Measurements from ENCODE around the gene C4orf46.

DNA sequence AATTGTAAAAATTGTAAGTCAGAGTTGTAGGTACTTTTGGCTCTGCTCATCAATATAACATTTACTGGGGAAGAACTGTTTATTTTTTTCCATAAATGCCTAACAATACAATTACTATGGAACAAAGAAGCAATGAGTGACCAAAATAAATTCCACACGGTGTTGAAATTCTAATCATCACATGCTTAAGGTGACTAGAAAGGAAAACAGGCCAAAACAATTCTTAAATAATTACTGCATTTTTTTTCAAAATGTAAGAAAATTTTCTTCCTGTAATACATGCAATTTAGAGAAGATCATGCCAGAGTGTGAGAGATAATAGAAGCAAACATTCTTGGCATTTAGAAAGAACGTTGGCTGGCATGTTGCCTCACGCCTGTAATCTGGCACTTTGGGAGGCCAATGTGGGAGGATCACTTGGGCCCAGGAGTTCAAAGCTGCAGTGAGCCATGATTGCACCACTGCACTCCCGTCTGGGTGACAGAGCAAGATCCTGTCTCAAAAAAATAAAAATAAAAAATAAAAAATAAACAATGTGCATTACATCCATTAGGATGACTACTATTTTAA is 22.5 kb downstream of the C4orf46 start:
- TF ChIP-seq POLR2AphosphoS5 (IDR thresholded peaks at IDR 0.05; ENCODE audit: insufficient read depth, low read depth, low read length) (no peak), POLR2A (IDR thresholded peaks at IDR 0.05; ENCODE audit: low read depth, low read length) (no peak)
- TF ChIP-seq, protein P1, sequence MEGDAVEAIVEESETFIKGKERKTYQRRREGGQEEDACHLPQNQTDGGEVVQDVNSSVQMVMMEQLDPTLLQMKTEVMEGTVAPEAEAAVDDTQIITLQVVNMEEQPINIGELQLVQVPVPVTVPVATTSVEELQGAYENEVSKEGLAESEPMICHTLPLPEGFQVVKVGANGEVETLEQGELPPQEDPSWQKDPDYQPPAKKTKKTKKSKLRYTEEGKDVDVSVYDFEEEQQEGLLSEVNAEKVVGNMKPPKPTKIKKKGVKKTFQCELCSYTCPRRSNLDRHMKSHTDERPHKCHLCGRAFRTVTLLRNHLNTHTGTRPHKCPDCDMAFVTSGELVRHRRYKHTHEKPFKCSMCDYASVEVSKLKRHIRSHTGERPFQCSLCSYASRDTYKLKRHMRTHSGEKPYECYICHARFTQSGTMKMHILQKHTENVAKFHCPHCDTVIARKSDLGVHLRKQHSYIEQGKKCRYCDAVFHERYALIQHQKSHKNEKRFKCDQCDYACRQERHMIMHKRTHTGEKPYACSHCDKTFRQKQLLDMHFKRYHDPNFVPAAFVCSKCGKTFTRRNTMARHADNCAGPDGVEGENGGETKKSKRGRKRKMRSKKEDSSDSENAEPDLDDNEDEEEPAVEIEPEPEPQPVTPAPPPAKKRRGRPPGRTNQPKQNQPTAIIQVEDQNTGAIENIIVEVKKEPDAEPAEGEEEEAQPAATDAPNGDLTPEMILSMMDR (IDR thresholded peaks at IDR 0.05; ENCODE audit: extremely low read depth in 1 of 2, insufficient read depth in 1 of 2, low read depth in 1 of 2, low read length in 2 of 2), result no peak
